ENCODE measurements around the gene MICU2.
A peak's percentile ranks its signal among the peaks of the same experiment; 100 is the strongest.

MICU2 gene

GRCh38 chr13:21541271-21541670 is 62.7 kb downstream of the MICU2 start:
- DNase-seq: peak in 1 of 2 experiments; percentile 28

- DNase-seq: no peak
These were observed 64.3 kb downstream of the MICU2 start for GRCh38 chr13:21539687-21540086.

- no peak for DNase-seq
These were observed 65.2 kb downstream of the MICU2 start for GRCh38 chr13:21538753-21539152.

- DNase-seq: no peak
These were observed 65.7 kb downstream of the MICU2 start for GRCh38 chr13:21538280-21538679.

- DNase-seq: no peak
These were observed 66.9 kb downstream of the MICU2 start for GRCh38 chr13:21537105-21537504.

- DNase-seq: no peak
These were observed 69.2 kb downstream of the MICU2 start for GRCh38 chr13:21534760-21535159.

GRCh38 chr13:21531455-21531854 is 72.5 kb downstream of the MICU2 start:
- no peak for DNase-seq

GRCh38 chr13:21530656-21531055 is 73.3 kb downstream of the MICU2 start:
- no peak for DNase-seq

- no peak for DNase-seq
These were observed 74.7 kb downstream of the MICU2 start for GRCh38 chr13:21529146-21529893.

- DNase-seq: no peak
These were observed 75.4 kb downstream of the MICU2 start for GRCh38 chr13:21528616-21529015.

GRCh38 chr13:21526707-21527540 is 77.0 kb downstream of the MICU2 start:
- no peak for DNase-seq

- no peak for DNase-seq
These were observed 81.1 kb downstream of the MICU2 start for GRCh38 chr13:21522847-21523246.

GRCh38 chr13:21522130-21522529 is 81.8 kb downstream of the MICU2 start:
- DNase-seq: no peak

- no peak for DNase-seq
These were observed 85.3 kb downstream of the MICU2 start for GRCh38 chr13:21518617-21519144.

GRCh38 chr13:21517576-21517975 is 86.4 kb downstream of the MICU2 start:
- DNase-seq: no peak

GRCh38 chr13:21516805-21517204 is 87.2 kb downstream of the MICU2 start:
- no peak for DNase-seq

GRCh38 chr13:21511849-21512248 is 92.1 kb downstream of the MICU2 start:
- DNase-seq: no peak

- no peak for DNase-seq
These were observed 99.6 kb downstream of the MICU2 start for GRCh38 chr13:21504379-21504778.

GRCh38 chr13:21501686-21502085 is 102.3 kb downstream of the MICU2 start:
- no peak for DNase-seq

GRCh38 chr13:21486322-21486721 is 117.6 kb downstream of the MICU2 start:
- no peak for DNase-seq

- no peak for DNase-seq
These were observed 120.2 kb downstream of the MICU2 start for GRCh38 chr13:21483748-21484147.

GRCh38 chr13:21481359-21481758 is 122.6 kb downstream of the MICU2 start:
- no peak for DNase-seq

GRCh38 chr13:21478881-21479808 is 124.8 kb downstream of the MICU2 start:
- peak; percentile 77 to 84 for DNase-seq

Data from NCI-H526 (cell line).